SW 1271 (cell line): ENCODE results near the gene OR7A17.

ENCODE experiments used
- DNase-seq, 2 experiments: peaks; one replicate each; lab custom pipeline; 2025; lab: John Stamatoyannopoulos, UW

The OR7A17 gene

GRCh38 chr19:14886032-14886431 lies at the start of gene OR7A17:
OR7A17 (minus strand) TSS chr19:14886132; CDS start chr19:14881355, 4,777 bp downstream.
- DNase-seq, result no peak

GRCh38 chr19:14933506-14933905 lies 47.6 kb upstream of the OR7A17 start:
- DNase-seq, result no peak

- peak in 1 of 2 experiments; percentile 5 for DNase-seq
Observed at GRCh38 chr19:14916848-14917247, 30.9 kb upstream of the OR7A17 start.

GRCh38 chr19:14915116-14915515 lies 29.2 kb upstream of the OR7A17 start:
- DNase-seq, result no peak

GRCh38 chr19:14906711-14907110 lies 20.8 kb upstream of the OR7A17 start:
- DNase-seq, result no peak

GRCh38 chr19:14901675-14902260 lies 15.8 kb upstream of the OR7A17 start:
- no peak for DNase-seq

GRCh38 chr19:14890643-14891379 lies 4.9 kb upstream of the OR7A17 start:
- no peak for DNase-seq

- no peak for DNase-seq
Observed at GRCh38 chr19:14889994-14890642, 4.2 kb upstream of the OR7A17 start.

- DNase-seq, result peak in 1 of 2 experiments; percentile 42
Observed at GRCh38 chr19:14871619-14872230, 14.2 kb downstream of the OR7A17 start.

- DNase-seq, result no peak
Observed at GRCh38 chr19:14868497-14868896, 17.4 kb downstream of the OR7A17 start.

GRCh38 chr19:14848822-14849221 lies 37.1 kb downstream of the OR7A17 start, which contains the start of gene OR7A10:
OR7A10 (minus strand) TSS chr19:14848922; CDS start chr19:14841877, 7,045 bp downstream.
- no peak for DNase-seq

- DNase-seq, result no peak
Observed at GRCh38 chr19:14843578-14843977, 42.4 kb downstream of the OR7A17 start.

- no peak for DNase-seq
Observed at GRCh38 chr19:14843169-14843568, 42.8 kb downstream of the OR7A17 start.

GRCh38 chr19:14840206-14840605 lies 45.7 kb downstream of the OR7A17 start:
- DNase-seq, result no peak

- no peak for DNase-seq
Observed at GRCh38 chr19:14837391-14837790, 48.5 kb downstream of the OR7A17 start.

GRCh38 chr19:14835011-14835410 lies 50.9 kb downstream of the OR7A17 start, which contains the start of the genes OR7A5 and OR7C1:
OR7A5 (minus strand) TSS chr19:14835185; CDS start chr19:14828241, 6,944 bp downstream.
OR7C1 (minus strand) TSS chr19:14835185; CDS start chr19:14800136, 35,049 bp downstream.
- no peak for DNase-seq

- no peak for DNase-seq
Observed at GRCh38 chr19:14830702-14831101, 55.2 kb downstream of the OR7A17 start.
